ENCODE measurements around the gene ZSWIM6.

DNA sequence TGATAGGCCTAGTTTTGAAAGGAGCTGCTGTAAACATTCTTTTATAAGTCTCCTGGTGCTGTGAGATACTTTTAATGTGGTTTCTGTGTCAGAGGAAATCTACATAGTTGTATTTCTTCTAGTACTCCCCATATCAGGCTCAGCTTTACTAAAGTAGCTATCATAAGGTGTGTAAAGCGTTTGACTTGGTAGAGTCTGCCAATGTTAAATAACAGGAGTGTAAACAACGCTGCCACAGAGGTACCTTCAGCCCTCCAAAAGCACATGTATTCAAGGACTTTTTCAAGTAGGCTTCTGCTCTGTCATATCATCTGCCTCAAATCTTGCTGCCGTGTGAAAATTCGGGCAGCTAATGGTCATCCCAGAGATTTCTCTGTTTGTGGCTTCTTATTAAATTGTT, 142.7 kb downstream of the ZSWIM6 start:
- no peak for TF ChIP-seq POLR2A (IDR thresholded peaks at IDR 0.05)
- TF ChIP-seq, protein P1, sequence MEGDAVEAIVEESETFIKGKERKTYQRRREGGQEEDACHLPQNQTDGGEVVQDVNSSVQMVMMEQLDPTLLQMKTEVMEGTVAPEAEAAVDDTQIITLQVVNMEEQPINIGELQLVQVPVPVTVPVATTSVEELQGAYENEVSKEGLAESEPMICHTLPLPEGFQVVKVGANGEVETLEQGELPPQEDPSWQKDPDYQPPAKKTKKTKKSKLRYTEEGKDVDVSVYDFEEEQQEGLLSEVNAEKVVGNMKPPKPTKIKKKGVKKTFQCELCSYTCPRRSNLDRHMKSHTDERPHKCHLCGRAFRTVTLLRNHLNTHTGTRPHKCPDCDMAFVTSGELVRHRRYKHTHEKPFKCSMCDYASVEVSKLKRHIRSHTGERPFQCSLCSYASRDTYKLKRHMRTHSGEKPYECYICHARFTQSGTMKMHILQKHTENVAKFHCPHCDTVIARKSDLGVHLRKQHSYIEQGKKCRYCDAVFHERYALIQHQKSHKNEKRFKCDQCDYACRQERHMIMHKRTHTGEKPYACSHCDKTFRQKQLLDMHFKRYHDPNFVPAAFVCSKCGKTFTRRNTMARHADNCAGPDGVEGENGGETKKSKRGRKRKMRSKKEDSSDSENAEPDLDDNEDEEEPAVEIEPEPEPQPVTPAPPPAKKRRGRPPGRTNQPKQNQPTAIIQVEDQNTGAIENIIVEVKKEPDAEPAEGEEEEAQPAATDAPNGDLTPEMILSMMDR (IDR thresholded peaks at IDR 0.05 in 4 of 5, conservative IDR thresholded peaks at IDR 0.05 in 1 of 5) = no peak
